ENCODE measurements around the gene BCAP29. TPM values are rescaled to one million over a fixed set of nuclear protein-coding genes. Genes with fewer than 3 reads are reported as not detected.

BCAP29 gene
- total and polyA plus RNA-seq, 2 of the 4 experiments (the other 2 are of a cell fraction) = 33.0 to 35.1 TPM

DNA sequence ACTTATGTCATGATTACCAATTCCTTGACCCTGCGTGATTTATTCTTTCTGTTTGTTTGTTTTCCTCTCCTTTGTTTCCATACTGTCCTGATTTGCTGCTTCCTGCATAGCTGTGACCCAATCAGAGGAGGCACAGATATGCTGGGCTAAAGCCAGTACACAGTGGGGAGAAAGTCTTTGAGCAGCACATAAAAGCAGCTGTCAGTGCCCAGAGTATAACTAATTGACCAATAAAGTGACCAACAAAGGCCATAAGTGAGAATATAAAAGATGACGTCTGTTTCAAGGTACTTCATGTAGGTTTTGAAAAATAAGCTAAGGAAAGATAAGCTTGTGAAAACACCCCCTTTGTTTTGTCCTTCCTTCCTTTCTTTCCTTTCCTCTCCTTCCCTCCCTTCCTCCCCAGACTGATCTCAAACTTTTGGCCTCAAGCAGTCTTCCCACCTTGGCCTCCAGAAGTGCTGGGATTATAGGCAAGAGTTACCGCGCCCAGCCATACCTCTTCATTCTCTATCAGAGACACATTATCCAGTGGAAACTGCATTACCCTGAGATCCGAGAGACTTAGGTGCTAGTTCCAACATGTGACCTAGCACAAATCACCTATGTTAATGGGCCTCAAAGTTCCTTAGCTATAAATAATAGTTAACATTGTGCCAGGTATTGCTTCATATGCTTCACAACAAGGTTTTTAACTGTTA is 17.0 kb downstream of the BCAP29 start:
- no peak for DNase-seq
- peak overlapping the region; percentile 12 for H3K14ac ChIP-seq (replicated peaks; ENCODE audit: low read depth, low read length)
- no peak overlapping the region for H2BK5ac ChIP-seq (ENCODE audit: low read depth, low read length, poor library complexity, severe bottlenecking)
- no peak overlapping the region for H4K8ac ChIP-seq (ENCODE audit: low read depth in 2 of 2, low read length in 2 of 2)
- H3K79me1 ChIP-seq (ENCODE audit: low read depth in 1 of 2, low read length in 2 of 2) = peaks cover 3 to 12% of the 10 kb centered on the region in 2 experiments; a peak in 3 of 4 replicates
- in situ Hi-C loops (cut with MboI; ENCODE audit: low sequenced_read_pairs) (no loop called here), intact Hi-C loops (cut with micrococcal nuclease) (no loop called here), dilution Hi-C loops (cut with HindIII; ENCODE audit: low sequenced_read_pairs, unreplicated experiment) (no loop called here)
- H2BK20ac ChIP-seq (ENCODE audit: low read depth, low read length) = no peak overlapping the region
- no peaks in the 10 kb centered on the region; the same call in 1 of the 2 replicates for H3K4me1 ChIP-seq (ENCODE audit: control insufficient read depth, insufficient read depth, low read length)
- no peak overlapping the region for H3K4me3 ChIP-seq (ENCODE audit: insufficient read depth, low read depth, low read length)
- no peaks in the 10 kb centered on the region for H3K27me3 ChIP-seq (ENCODE audit: control insufficient read depth, insufficient read depth, low read length)
- H2BK120ac ChIP-seq (ENCODE audit: low read depth, low read length) = peak overlapping the region; percentile 52; the same call in 1 of the 2 replicates
- no peak for TF ChIP-seq FOS (IDR thresholded peaks at IDR 0.05; ENCODE audit: low read depth, low read length)
- TF ChIP-seq MXI1 (IDR thresholded peaks at IDR 0.05; ENCODE audit: borderline replicate concordance, low read depth, low read length) = no peak
- no peak overlapping the region for H2AK9ac ChIP-seq (replicated peaks; ENCODE audit: low read depth, low read length, poor library complexity)
- ChIA-PET CTCF (interaction anchor here (0.6 kb wide), 1 partner anchor 500 kb away, joined by 6 read pairs; no protein-coding TSS in a partner anchor), POLR2A (ENCODE audit: unreplicated experiment) (no interaction called here)
- H4K5ac ChIP-seq (ENCODE audit: low read depth, low read length) = no peak overlapping the region
- H4K20me1 ChIP-seq (ENCODE audit: insufficient read depth, low read length) = no peaks in the 10 kb centered on the region
- BruUV-seq (replicated peaks) = no TSS peak
- no peak overlapping the region for H3K27ac ChIP-seq (ENCODE audit: insufficient read depth, low read length)
- peak overlapping the region; percentile 18; the same call in 1 of the 2 replicates for H3K4ac ChIP-seq (ENCODE audit: low read depth, low read length)
- H3K18ac ChIP-seq (ENCODE audit: low read depth, low read length) = no peak overlapping the region
- no peak overlapping the region for H3K9ac ChIP-seq (ENCODE audit: low read depth, low read length)
- no peak for ATAC-seq (ENCODE audit: low read depth)
- H3K4me2 ChIP-seq (ENCODE audit: low read depth, low read length) = no peak overlapping the region
- H3K56ac ChIP-seq (ENCODE audit: extremely low read depth, insufficient read depth, low read length) = no peak overlapping the region
- H3K23ac ChIP-seq (ENCODE audit: low read depth, low read length) = peak overlapping the region; percentile 45; the same call in 1 of the 2 replicates
- no peak overlapping the region for H2AFZ ChIP-seq (replicated peaks; ENCODE audit: low read length, poor library complexity)
- WGBS, 2 experiments (ENCODE audit: extremely low coverage in 2 of 2, insufficient read length in 1 of 2) = no CpG with 5 or more reads among the region's 5 CpGs
- peaks cover 10% of the 10 kb centered on the region for H3K36me3 ChIP-seq (ENCODE audit: control insufficient read depth, insufficient read depth, low read length)
- H3K9me1 ChIP-seq (ENCODE audit: insufficient read depth, low read length) = peaks cover 3% of the 10 kb centered on the region
- no peak overlapping the region; the same call in 1 of the 2 replicates for H4K91ac ChIP-seq (ENCODE audit: insufficient read depth, low read depth, low read length)
- H3K9me3 ChIP-seq (ENCODE audit: control insufficient read depth, insufficient read depth, low read length) = no peaks in the 10 kb centered on the region
- H2BK15ac ChIP-seq (ENCODE audit: low read depth, low read length) = 0 out of 3 replicates have a peak overlapping the region, but pooled peaks have one; percentile 10
- H2AK5ac ChIP-seq (ENCODE audit: low read depth, low read length) = peak overlapping the region; percentile 18; the same call in 1 of the 2 replicates
